Frontal cortex (tissue), 4 donors: ENCODE measurements around the gene NTSR2. TPM values are rescaled to one million over a fixed set of nuclear protein-coding genes. Genes with fewer than 3 reads are reported as not detected.

Source experiments
- DNase-seq, 2 donors: peaks; one replicate each; pipeline ENCODE4 v3.0.0; 2012; ENCODE audit warnings: low spot score in 2 of 2
- FAIRE-seq: peaks from 2 replicates; lab custom pipeline; 2012; peaks lifted over from hg19 to GRCh38; lab: Jason Lieb, UNC
- total RNA-seq: library from RNA; depleted of rRNA; stranded (reverse); fragments of >200 nt; gene quantifications from one replicate; pipeline ENCODE4 v1.2.3, GENCODE V29; 2014
- donor health status: control.
- donor health status: control.
- donor health status: control.

Gene NTSR2
- total RNA-seq, 1 donor from 2014 or later: 0.82 TPM

DNA sequence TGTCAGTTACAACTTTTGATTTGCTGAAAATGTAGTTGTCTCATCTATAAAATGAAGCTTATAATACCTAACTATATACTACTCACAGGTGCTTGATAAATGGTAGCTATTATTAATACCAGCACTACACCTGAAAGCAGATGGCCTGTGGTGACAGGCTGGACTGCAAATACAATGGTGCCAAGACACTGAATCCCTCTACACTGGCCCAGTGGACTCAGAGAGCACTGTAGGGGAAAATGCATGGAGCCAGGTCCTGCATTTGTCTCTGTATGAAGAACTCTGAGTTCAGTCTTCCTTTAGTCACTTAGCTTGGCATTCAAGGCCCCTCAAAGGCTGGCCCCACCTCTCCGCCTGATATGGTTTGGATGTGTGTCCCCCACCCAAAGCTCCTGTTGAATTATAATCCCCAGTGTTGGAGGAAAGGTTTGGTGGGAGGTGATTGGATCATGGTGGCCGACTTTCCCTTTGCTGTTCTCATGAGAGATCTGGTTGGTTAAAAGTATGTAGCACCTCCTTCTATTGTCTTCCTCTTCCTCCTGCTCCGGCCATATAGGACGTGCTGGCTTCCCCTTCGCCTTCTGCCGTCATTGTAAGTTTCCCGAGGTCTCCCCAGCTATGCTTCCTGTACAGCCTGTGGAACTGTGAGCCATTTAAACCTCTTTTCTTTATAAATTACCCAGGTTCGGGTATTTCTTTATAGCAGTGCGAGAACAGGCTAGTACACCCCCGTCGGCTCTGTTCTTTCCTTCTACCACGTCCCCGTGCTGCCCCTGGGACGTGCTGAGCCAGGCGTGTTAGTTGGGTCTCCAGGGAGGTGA is 11.1 kb upstream of the NTSR2 start:
- FAIRE-seq (no peak), DNase-seq (no peak)

GRCh38 chr2:11680182-11680900 is 10.3 kb upstream of the NTSR2 start:
- FAIRE-seq (no peak), DNase-seq (no peak)

GRCh38 chr2:11679486-11680181 is 9.6 kb upstream of the NTSR2 start:
- FAIRE-seq (no peak), DNase-seq (no peak)

DNA sequence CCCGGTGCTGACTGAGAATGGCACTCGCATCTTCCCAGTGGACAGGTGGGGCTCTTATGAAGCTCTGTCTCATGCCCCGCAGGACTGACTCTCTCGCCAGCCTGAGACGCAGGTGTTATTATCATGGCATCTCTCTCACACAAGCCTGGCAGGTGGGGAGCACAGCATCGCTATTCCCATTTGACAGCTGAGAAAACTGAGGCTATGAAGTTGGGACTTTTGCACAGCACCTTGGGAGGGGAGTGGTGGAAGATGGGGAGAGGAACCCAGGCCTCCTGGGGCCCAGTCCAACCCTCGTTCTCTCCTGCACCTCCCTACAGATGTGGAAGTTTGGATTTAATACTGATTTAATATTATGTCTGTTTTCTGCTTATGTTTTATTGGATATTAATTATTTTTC is 9.0 kb upstream of the NTSR2 start:
- DNase-seq (no peak), FAIRE-seq (no peak)

- FAIRE-seq (no peak), DNase-seq (no peak)
Measured at GRCh38 chr2:11678306-11678960, 8.4 kb upstream of the NTSR2 start.

- FAIRE-seq (no peak), DNase-seq (no peak)
Measured at GRCh38 chr2:11677136-11678055, 7.4 kb upstream of the NTSR2 start.

GRCh38 chr2:11676640-11677039 is 6.6 kb upstream of the NTSR2 start:
- DNase-seq (no peak), FAIRE-seq (no peak)

DNA sequence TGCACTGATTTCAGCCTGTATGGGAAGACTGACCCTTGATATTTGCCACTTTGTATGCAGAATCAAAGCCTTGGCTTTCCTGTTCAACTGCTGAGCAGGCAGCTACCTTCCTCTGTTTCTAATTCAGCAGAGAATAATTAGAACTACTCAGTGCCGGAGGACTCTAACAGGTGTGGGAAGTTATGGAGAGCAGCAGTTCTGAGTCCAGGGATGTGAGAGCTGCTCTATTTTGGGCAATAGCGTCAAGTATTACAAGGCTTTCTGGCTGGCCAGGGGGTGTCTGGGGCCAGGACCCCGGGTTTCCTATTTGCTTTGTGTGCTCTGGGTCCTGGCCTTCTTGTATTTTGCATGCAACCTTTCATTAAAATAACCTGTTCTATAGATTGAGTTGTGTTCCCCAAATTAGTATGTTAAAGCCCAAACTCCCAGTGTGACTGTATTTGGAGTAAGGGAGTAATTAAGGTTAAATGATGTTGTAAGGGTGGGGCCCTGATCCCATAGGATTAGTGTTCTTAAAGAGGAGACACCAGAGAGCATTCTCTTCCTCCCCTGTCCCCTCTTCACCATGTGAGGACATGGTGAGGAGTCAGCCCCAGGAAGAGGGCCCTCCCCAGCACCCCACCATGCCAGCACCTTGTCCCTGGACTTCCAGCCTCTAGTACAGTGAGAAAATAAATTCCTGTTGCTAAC is 5.6 kb upstream of the NTSR2 start:
- no peak for FAIRE-seq
- no peak for DNase-seq

DNA sequence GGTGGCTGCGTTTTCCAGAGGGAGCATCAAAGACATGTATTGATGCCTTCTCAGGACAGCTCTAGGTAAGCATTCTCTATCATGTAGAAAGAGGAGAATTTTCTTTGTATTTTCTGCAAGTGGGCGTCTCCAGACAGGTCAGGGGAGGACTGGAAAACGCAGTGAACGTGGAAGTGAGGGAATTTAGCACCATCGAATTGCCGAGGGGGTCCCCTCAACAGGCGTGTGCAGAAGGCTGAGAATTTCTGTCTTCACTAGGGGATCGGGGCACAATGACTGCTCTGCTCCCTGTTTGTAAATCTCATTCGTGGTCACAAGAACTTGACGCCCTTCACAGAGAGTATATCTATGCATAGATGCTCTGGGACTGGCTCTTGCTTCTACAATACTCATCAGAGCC is 5.0 kb upstream of the NTSR2 start:
- no peak for FAIRE-seq
- DNase-seq: no peak

DNA sequence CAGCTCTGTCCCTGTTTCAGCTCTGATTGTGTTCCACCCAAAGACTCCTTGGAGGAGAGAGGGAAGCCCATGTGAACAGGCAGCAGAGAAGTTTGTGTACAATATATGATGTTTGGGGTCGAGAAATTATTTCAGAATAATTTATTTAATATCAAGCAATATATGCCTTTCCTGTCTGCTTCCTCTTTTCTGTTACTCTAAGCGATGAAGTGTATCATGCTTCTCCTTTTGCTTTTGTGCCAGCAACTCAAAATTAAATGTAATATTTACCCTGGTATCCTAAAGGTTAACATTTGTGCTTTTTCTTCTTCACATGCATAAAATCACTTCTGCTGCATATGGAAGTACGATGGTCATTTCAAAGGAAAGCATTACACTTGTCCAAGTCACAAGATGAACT is 2.4 kb upstream of the NTSR2 start:
- DNase-seq: no peak
- FAIRE-seq: no peak

- no peak for FAIRE-seq
- no peak for DNase-seq
Measured at GRCh38 chr2:11667866-11668637, 1.9 kb downstream of the NTSR2 start.

DNA sequence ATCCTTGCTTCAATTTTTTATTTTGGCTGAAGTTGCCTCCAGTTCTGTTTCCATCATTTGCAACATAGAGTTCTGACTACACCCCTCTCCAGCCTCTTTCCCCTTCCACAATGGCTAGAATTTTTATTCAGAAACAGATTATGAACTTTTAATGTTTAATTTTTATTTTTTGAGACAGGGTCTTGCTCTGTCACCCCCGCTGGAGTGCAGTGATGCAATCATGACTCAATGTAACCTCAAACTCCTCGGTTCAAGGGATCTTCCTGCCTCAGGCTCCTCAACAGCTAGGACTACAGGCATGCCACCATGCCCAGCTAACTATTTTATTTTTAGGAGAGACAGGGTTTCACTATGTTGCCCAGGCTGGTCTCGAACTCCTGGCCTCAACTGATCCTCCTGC is 2.8 kb downstream of the NTSR2 start:
- FAIRE-seq: no peak

GRCh38 chr2:11665510-11666362 is 4.3 kb downstream of the NTSR2 start:
- DNase-seq (no peak), FAIRE-seq (no peak)

More for the DNA sequence above, 2.8 kb downstream of the NTSR2 start:
- DNase-seq: no peak

GRCh38 chr2:11665028-11665427 is 5.0 kb downstream of the NTSR2 start:
- DNase-seq (no peak), FAIRE-seq (no peak)

DNA sequence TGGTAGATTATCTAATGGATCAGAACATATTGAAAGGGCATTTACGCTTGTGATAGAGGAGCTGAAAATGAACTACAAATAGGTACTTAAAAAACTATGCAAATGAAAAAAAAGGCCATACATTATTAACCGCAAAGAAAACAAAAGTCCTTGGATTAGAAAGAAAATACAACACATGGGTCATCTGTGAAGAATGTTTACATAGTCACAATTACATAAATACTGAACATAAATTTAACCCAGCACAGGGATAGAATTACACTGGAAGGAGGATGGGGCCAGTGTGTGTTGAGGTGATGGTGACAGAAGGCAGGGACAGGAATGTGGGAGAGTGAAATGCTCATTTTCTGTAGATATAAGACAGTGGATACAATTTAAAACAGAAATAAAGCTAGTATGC is 6.6 kb downstream of the NTSR2 start:
- DNase-seq (no peak), FAIRE-seq (no peak)

DNA sequence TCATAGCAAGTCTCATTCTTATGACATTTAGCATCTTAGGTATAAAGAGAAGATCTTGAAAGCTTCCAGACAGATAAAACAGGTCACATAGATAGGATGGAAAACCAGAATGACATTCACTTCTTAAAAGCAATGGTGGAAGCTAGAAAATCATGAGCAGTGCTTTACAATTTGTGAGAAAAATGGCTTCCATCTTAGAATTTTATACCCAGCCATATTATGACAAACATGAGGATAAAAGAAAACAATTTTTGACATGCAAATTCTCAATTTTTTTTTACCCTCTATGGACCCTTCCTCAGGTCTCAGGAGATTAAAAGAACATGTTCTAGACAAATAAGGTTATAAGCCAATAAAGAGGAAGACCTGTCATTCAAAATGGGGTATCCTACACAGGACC is 7.1 kb downstream of the NTSR2 start:
- no peak for FAIRE-seq
- no peak for DNase-seq

DNA sequence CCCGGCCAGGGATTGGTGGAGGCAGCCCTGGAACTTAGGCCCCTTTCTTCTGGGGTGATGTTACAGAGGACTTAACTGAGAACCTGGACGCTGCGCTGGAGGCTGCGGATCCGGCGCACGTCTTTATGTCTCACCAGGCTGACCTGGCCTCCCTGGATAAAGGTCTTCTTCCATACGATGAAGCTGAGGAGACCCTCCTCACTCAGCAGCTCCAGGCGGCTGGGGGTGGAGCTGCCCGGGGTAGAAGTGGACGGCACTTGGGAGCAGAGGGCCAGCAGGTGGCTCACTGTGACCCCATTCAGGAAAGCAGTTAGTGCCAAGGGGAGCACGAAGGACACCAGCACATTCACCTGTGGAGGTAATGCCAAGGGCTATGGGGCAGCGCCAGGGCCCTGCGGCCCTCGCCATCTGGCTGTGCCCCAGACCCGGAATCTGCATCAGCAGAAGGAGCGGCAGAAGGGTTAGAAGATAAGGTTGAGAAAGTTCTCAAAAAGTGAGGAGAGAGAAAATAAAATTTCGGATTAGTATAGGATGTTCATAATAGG is 8.0 kb downstream of the NTSR2 start:
- FAIRE-seq: no peak
- no peak for DNase-seq
